Duodenal mucosa (tissue), 2 donors: Measurements from ENCODE around the gene NKX1-2.

Experiments used
- H3K27ac ChIP-seq: one replicate; pipeline ENCODE4 v1.7.0; 2013; ENCODE audit warnings: low read depth, low read length
- H3K27me3 ChIP-seq, 2 donors: one replicate each; pipeline ENCODE4 v1.7.0; 2013; ENCODE audit warnings: low read length in 2 of 2, control low read depth in 1 of 2; ENCODE audit not compliant: insufficient read depth in 2 of 2, control insufficient read depth in 1 of 2
- H3K36me3 ChIP-seq, 2 donors: one replicate each; pipeline ENCODE4 v1.7.0; 2013; ENCODE audit warnings: low read length in 2 of 2, control low read depth in 1 of 2; ENCODE audit not compliant: insufficient read depth in 2 of 2, control insufficient read depth in 1 of 2
- H3K4me1 ChIP-seq, 2 donors: one replicate each; pipeline ENCODE4 v1.7.0; 2013; ENCODE audit warnings: low read length in 2 of 2, control low read depth in 1 of 2; ENCODE audit not compliant: insufficient read depth in 2 of 2, control insufficient read depth in 1 of 2
- H3K4me3 ChIP-seq, 2 donors: one replicate each; pipeline ENCODE4 v1.7.0; 2013; ENCODE audit warnings: low read length in 2 of 2, low read depth in 1 of 2
- H3K9ac ChIP-seq, 2 donors: one replicate each; pipeline ENCODE4 v1.7.0; 2013; ENCODE audit warnings: low read length in 2 of 2, low read depth in 1 of 2
- H3K9me3 ChIP-seq, 2 donors: one replicate each; pipeline ENCODE4 v1.7.0; 2013; ENCODE audit warnings: low read length in 2 of 2, control low read depth in 1 of 2; ENCODE audit not compliant: control insufficient read depth in 1 of 2

NKX1-2 gene

DNA sequence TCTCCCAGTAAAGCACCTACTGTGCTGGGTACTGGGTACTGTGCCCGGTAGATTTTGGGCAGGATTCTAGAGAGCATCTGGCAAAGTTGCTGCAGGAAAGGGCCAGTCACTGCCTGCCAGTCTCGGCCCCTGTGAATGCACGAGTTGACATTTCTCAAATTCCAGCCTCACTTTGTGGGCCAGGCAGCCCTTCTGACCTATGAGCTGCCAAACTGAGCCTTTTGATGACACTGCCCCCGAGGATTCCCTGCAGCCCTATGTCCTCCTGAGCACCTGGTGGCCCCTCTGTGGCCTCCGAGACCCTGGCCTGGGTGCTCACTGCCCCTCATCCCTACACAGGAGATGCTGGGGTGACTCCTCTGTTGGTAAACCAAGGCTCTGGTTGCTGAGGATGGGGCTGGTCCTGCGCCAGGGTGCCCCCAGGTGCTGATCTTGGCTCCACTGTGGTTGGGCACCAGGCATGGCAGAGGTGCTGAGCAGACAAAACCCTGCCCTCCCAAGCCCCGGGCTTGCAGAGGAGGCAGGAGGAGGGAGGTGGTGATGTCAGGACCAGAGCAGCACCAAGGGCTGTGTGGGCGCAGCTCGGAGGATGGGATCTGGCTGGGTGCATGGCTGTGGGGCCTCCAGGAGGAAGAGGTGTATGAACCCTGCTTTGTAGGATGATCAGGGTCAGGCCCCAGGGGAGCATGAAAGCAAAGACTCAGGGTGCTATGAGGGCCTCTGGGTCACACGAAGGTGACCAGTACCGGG lies 28.0 kb upstream of the NKX1-2 start:
- Histone ChIP-seq H3K27me3 (no peaks in the 10 kb centered on the region), H3K9ac (no peak overlapping the region), H3K36me3 (no peaks in the 10 kb centered on the region), H3K4me1 (peaks cover 11 to 12% of the 10 kb centered on the region in 2 donors), H3K27ac (no peak overlapping the region), H3K9me3 (no peaks in the 10 kb centered on the region), H3K4me3 (no peak overlapping the region)

- H3K4me1 ChIP-seq, result peaks cover 11 to 12% of the 10 kb centered on the region in 2 donors
- peak overlapping the region; percentile 46 for H3K27ac ChIP-seq
- H3K4me3 ChIP-seq, result no peak overlapping the region
- H3K36me3 ChIP-seq, result no peaks in the 10 kb centered on the region
- no peaks in the 10 kb centered on the region for H3K27me3 ChIP-seq
- peak overlapping the region in 1 of 2 donors; percentile 47 for H3K9ac ChIP-seq
- no peaks in the 10 kb centered on the region for H3K9me3 ChIP-seq
Observed at GRCh38 chr10:124476043-124476725, 26.3 kb upstream of the NKX1-2 start.

- H3K36me3 ChIP-seq, result peaks cover 0 to 2% of the 10 kb centered on the region in 2 donors
- H3K27me3 ChIP-seq, result no peaks in the 10 kb centered on the region
- H3K9me3 ChIP-seq, result no peaks in the 10 kb centered on the region
- no peak overlapping the region for H3K4me3 ChIP-seq
- no peak overlapping the region for H3K27ac ChIP-seq
- H3K4me1 ChIP-seq, result peaks cover 19% of the 10 kb centered on the region in 2 donors
- H3K9ac ChIP-seq, result no peak overlapping the region
Observed at GRCh38 chr10:124474514-124475070, 24.8 kb upstream of the NKX1-2 start.

DNA sequence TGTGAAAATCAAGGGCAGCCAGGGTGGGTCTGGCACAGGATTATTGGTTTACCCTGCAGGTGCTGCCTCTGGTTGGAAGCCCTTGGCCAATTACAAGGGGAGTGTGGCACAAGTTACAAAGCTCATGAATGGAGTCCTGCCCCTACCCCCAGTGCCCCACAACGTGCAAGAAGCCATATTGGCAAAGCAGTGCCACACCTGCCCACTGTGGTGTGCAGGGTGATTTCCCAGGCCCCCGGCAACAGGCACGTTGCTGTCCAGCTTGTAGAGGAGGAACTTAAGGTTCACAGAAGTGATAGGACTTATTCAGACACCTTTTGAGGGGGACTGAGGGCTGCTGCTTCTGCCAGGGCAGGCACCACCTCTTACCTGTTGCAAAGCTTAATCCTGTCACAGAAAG lies 23.2 kb upstream of the NKX1-2 start:
- Histone ChIP-seq H3K27ac (no peak overlapping the region), H3K27me3 (no peaks in the 10 kb centered on the region), H3K4me1 (peaks cover 19% of the 10 kb centered on the region in 2 donors)

DNA sequence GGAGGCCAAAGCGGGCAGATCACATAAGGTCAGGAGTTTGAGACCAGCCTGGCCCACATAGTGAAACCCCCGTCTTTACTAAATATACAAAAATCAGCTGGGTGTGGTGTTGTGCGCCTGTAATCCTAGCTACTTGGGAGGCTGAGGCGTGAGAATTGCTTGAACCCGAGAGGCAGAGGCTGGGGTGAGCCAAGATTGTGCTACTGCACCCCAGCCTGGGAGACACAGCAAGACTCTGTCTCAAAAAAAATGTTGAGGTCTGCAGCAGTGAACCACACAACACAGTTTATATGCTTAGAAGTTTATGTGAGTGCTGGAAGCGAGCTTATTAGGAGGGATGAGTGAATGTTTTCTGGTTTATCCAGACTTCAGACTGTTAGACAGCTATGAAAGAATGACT lies 22.2 kb upstream of the NKX1-2 start:
- H3K27ac ChIP-seq, result no peak overlapping the region
- peaks cover 19% of the 10 kb centered on the region in 2 donors for H3K4me1 ChIP-seq
- no peak overlapping the region for H3K9ac ChIP-seq
- H3K27me3 ChIP-seq, result no peaks in the 10 kb centered on the region
- H3K4me3 ChIP-seq, result no peak overlapping the region
- no peaks in the 10 kb centered on the region for H3K9me3 ChIP-seq
- peaks cover 0 to 4% of the 10 kb centered on the region in 2 donors for H3K36me3 ChIP-seq

More for the DNA sequence above, 23.2 kb upstream of the NKX1-2 start:
- Histone ChIP-seq H3K9ac (no peak overlapping the region), H3K9me3 (no peaks in the 10 kb centered on the region), H3K36me3 (peaks cover 0 to 4% of the 10 kb centered on the region in 2 donors), H3K4me3 (no peak overlapping the region)

DNA sequence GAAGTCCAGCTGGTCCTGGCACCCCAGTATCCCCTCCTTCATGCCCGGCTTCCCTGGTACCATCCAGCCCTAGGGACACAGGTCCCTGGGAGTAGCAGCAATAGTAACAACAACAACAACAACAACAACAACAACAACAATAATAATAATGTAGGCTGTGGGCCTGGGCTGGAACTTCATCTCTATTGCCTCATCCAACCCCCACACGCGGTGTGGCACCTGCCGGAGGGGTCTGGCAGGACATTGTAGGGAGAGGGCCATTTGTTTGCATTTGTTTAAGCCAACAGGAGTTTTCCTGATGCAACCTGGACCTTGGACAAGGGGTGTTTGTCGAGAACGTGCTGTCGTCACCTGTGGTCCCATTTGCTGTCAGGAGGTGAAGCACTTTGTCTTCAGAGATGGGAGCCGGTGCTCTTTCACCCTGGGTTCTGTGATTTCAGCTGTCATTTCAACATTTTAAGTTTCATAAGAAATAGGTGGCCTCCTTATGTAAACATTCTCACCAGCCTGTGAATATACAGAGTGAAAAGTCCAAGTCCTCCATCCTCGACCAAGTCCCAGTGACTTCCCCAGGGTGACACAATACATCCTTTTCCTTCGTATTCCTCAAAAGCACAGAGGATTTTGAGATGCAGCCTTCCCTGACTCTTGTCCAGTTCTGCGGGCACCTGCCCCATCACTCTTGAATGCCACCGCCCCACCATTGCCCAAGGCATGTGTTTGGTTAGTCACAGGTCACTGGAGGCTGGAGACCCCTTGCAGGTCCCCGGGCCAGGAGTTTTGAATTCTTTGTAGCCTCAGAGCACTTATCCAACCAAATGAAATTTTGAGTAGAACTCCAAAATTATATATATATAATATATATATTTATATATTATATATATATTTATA lies 21.0 kb upstream of the NKX1-2 start:
- Histone ChIP-seq H3K4me3 (no peak overlapping the region), H3K27me3 (no peaks in the 10 kb centered on the region), H3K36me3 (peaks cover 0 to 4% of the 10 kb centered on the region in 2 donors), H3K4me1 (peaks cover 12% of the 10 kb centered on the region in 2 donors), H3K9me3 (no peaks in the 10 kb centered on the region), H3K27ac (no peak overlapping the region), H3K9ac (no peak overlapping the region)

- Histone ChIP-seq H3K9me3 (no peaks in the 10 kb centered on the region), H3K4me1 (peaks cover 15 to 16% of the 10 kb centered on the region in 2 donors), H3K9ac (no peak overlapping the region), H3K4me3 (no peak overlapping the region), H3K27ac (no peak overlapping the region), H3K36me3 (peaks cover 0 to 4% of the 10 kb centered on the region in 2 donors), H3K27me3 (no peaks in the 10 kb centered on the region)
Observed at GRCh38 chr10:124469956-124470484, 20.2 kb upstream of the NKX1-2 start.

GRCh38 chr10:124468624-124469023 lies 18.8 kb upstream of the NKX1-2 start:
- Histone ChIP-seq H3K36me3 (peaks cover 0 to 4% of the 10 kb centered on the region in 2 donors), H3K9ac (no peak overlapping the region), H3K4me1 (peaks cover 18 to 20% of the 10 kb centered on the region in 2 donors), H3K4me3 (no peak overlapping the region), H3K9me3 (no peaks in the 10 kb centered on the region), H3K27ac (no peak overlapping the region), H3K27me3 (no peaks in the 10 kb centered on the region)

GRCh38 chr10:124467165-124467564 lies 17.3 kb upstream of the NKX1-2 start:
- no peak overlapping the region for H3K9ac ChIP-seq

More at GRCh38 chr10:124467165-124467564, 17.3 kb upstream of the NKX1-2 start:
- Histone ChIP-seq H3K4me3 (no peak overlapping the region), H3K27me3 (no peaks in the 10 kb centered on the region), H3K36me3 (peaks cover 0 to 4% of the 10 kb centered on the region in 2 donors), H3K9me3 (no peaks in the 10 kb centered on the region), H3K27ac (no peak overlapping the region), H3K4me1 (peaks cover 20 to 23% of the 10 kb centered on the region in 2 donors)
